ENCODE data around the gene SYNE1. TPM values are rescaled to one million over a fixed set of nuclear protein-coding genes. Genes with fewer than 3 reads are reported as not detected.

The SYNE1 gene
- total and polyA plus RNA-seq, 9 donors: 57.0 to 141 (median 97.5) TPM

GRCh38 chr6:152212437-152212836, 424.7 kb downstream of the SYNE1 start:
- Histone ChIP-seq H3K27me3 (ENCODE audit: control insufficient read depth, insufficient read depth, low read length) (no peaks in the 10 kb centered on the region), H3K36me3 (ENCODE audit: control insufficient read depth, insufficient read depth, low read length) (peaks cover 37% of the 10 kb centered on the region), H3K9me3 (replicated peaks; ENCODE audit: control insufficient read depth, low read depth, low read length) (no peaks in the 10 kb centered on the region), H3K4me1 (ENCODE audit: control insufficient read depth, insufficient read depth, low read length) (no peaks in the 10 kb centered on the region), H3K27ac (ENCODE audit: low read length) (no peak overlapping the region), H3K4me3 (ENCODE audit: low read length) (no peak overlapping the region)
- no CpG with 5 or more reads among the region's 1 CpG for WGBS (ENCODE audit: insufficient coverage)
- DNase-seq: no peak

- peaks cover 31% of the 10 kb centered on the region for H3K36me3 ChIP-seq (ENCODE audit: control insufficient read depth, insufficient read depth, low read length)
- H3K9me3 ChIP-seq (replicated peaks; ENCODE audit: control insufficient read depth, low read depth, low read length): no peaks in the 10 kb centered on the region
- no peaks in the 10 kb centered on the region for H3K4me1 ChIP-seq (ENCODE audit: control insufficient read depth, insufficient read depth, low read length)
- WGBS (ENCODE audit: insufficient coverage): 92% methylated on average over 5 of the region's 8 CpGs
- no peak overlapping the region for H3K27ac ChIP-seq (ENCODE audit: low read length)
- H3K4me3 ChIP-seq (ENCODE audit: low read length): no peak overlapping the region
- no peaks in the 10 kb centered on the region for H3K27me3 ChIP-seq (ENCODE audit: control insufficient read depth, insufficient read depth, low read length)
- no peak for DNase-seq
Measured at GRCh38 chr6:152209211-152209610, 428.0 kb downstream of the SYNE1 start.

GRCh38 chr6:152207915-152208714, 429.0 kb downstream of the SYNE1 start:
- H3K27me3 ChIP-seq (ENCODE audit: control insufficient read depth, insufficient read depth, low read length): no peaks in the 10 kb centered on the region
- no peak overlapping the region for H3K27ac ChIP-seq (ENCODE audit: low read length)
- no peaks in the 10 kb centered on the region for H3K4me1 ChIP-seq (ENCODE audit: control insufficient read depth, insufficient read depth, low read length)
- H3K36me3 ChIP-seq (ENCODE audit: control insufficient read depth, insufficient read depth, low read length): peaks cover 28% of the 10 kb centered on the region
- 94% methylated on average over 6 of the region's 12 CpGs for whole genome bisulfite sequencing (ENCODE audit: insufficient coverage)
- no peak overlapping the region for H3K4me3 ChIP-seq (ENCODE audit: low read length)
- peak; percentile 46 for DNase-seq
- H3K9me3 ChIP-seq (replicated peaks; ENCODE audit: control insufficient read depth, low read depth, low read length): no peaks in the 10 kb centered on the region

GRCh38 chr6:152206072-152206818, 430.9 kb downstream of the SYNE1 start:
- Histone ChIP-seq H3K9me3 (replicated peaks; ENCODE audit: control insufficient read depth, low read depth, low read length) (no peaks in the 10 kb centered on the region), H3K27me3 (ENCODE audit: control insufficient read depth, insufficient read depth, low read length) (no peaks in the 10 kb centered on the region), H3K36me3 (ENCODE audit: control insufficient read depth, insufficient read depth, low read length) (peaks cover 33% of the 10 kb centered on the region), H3K4me3 (ENCODE audit: low read length) (no peak overlapping the region), H3K4me1 (ENCODE audit: control insufficient read depth, insufficient read depth, low read length) (no peaks in the 10 kb centered on the region), H3K27ac (ENCODE audit: low read length) (no peak overlapping the region)
- 88% methylated on average over 12 of the region's 18 CpGs for WGBS (ENCODE audit: insufficient coverage)
- no peak for DNase-seq

GRCh38 chr6:152204591-152204990, 432.6 kb downstream of the SYNE1 start:
- no CpG with 5 or more reads among the region's 2 CpGs for WGBS (ENCODE audit: insufficient coverage)
- no peak for DNase-seq

GRCh38 chr6:152201120-152201519, 436.0 kb downstream of the SYNE1 start:
- Histone ChIP-seq H3K27me3 (ENCODE audit: control insufficient read depth, insufficient read depth, low read length) (no peaks in the 10 kb centered on the region), H3K4me3 (ENCODE audit: low read length) (no peak overlapping the region), H3K36me3 (ENCODE audit: control insufficient read depth, insufficient read depth, low read length) (peaks cover 41% of the 10 kb centered on the region), H3K27ac (ENCODE audit: low read length) (no peak overlapping the region), H3K4me1 (ENCODE audit: control insufficient read depth, insufficient read depth, low read length) (no peaks in the 10 kb centered on the region), H3K9me3 (replicated peaks; ENCODE audit: control insufficient read depth, low read depth, low read length) (peaks cover 2% of the 10 kb centered on the region)
- WGBS (ENCODE audit: insufficient coverage): 100% methylated on average over 1 of the region's 3 CpGs
- no peak for DNase-seq

More at GRCh38 chr6:152204591-152204990, 432.6 kb downstream of the SYNE1 start:
- no peak overlapping the region for H3K27ac ChIP-seq (ENCODE audit: low read length)
- no peaks in the 10 kb centered on the region for H3K9me3 ChIP-seq (replicated peaks; ENCODE audit: control insufficient read depth, low read depth, low read length)
- no peaks in the 10 kb centered on the region for H3K4me1 ChIP-seq (ENCODE audit: control insufficient read depth, insufficient read depth, low read length)
- H3K4me3 ChIP-seq (ENCODE audit: low read length): no peak overlapping the region
- H3K36me3 ChIP-seq (ENCODE audit: control insufficient read depth, insufficient read depth, low read length): peaks cover 40% of the 10 kb centered on the region
- H3K27me3 ChIP-seq (ENCODE audit: control insufficient read depth, insufficient read depth, low read length): no peaks in the 10 kb centered on the region

GRCh38 chr6:152195896-152196295, 441.3 kb downstream of the SYNE1 start:
- Histone ChIP-seq H3K4me1 (ENCODE audit: control insufficient read depth, insufficient read depth, low read length) (no peaks in the 10 kb centered on the region), H3K36me3 (ENCODE audit: control insufficient read depth, insufficient read depth, low read length) (peaks cover 50% of the 10 kb centered on the region), H3K27ac (ENCODE audit: low read length) (no peak overlapping the region), H3K27me3 (ENCODE audit: control insufficient read depth, insufficient read depth, low read length) (no peaks in the 10 kb centered on the region), H3K9me3 (replicated peaks; ENCODE audit: control insufficient read depth, low read depth, low read length) (peaks cover 11% of the 10 kb centered on the region), H3K4me3 (ENCODE audit: low read length) (no peak overlapping the region)
- 94% methylated on average over 5 of the region's 5 CpGs for WGBS (ENCODE audit: insufficient coverage)
- no peak for DNase-seq

GRCh38 chr6:152189736-152190135, 447.4 kb downstream of the SYNE1 start:
- peaks cover 2% of the 10 kb centered on the region for H3K9me3 ChIP-seq (replicated peaks; ENCODE audit: control insufficient read depth, low read depth, low read length)
- peaks cover 11% of the 10 kb centered on the region for H3K36me3 ChIP-seq (ENCODE audit: control insufficient read depth, insufficient read depth, low read length)
- H3K4me1 ChIP-seq (ENCODE audit: control insufficient read depth, insufficient read depth, low read length): no peaks in the 10 kb centered on the region
- no peak overlapping the region for H3K27ac ChIP-seq (ENCODE audit: low read length)
- DNase-seq: no peak
- WGBS (ENCODE audit: insufficient coverage): 94% methylated on average over 1 of the region's 2 CpGs
- H3K4me3 ChIP-seq (ENCODE audit: low read length): no peak overlapping the region
- H3K27me3 ChIP-seq (ENCODE audit: control insufficient read depth, insufficient read depth, low read length): no peaks in the 10 kb centered on the region

- no peaks in the 10 kb centered on the region for H3K4me1 ChIP-seq (ENCODE audit: control insufficient read depth, insufficient read depth, low read length)
- H3K27me3 ChIP-seq (ENCODE audit: control insufficient read depth, insufficient read depth, low read length): no peaks in the 10 kb centered on the region
- DNase-seq: no peak
- peaks cover 7% of the 10 kb centered on the region for H3K36me3 ChIP-seq (ENCODE audit: control insufficient read depth, insufficient read depth, low read length)
- 11% methylated on average over 1 of the region's 3 CpGs for WGBS (ENCODE audit: insufficient coverage)
- H3K9me3 ChIP-seq (replicated peaks; ENCODE audit: control insufficient read depth, low read depth, low read length): no peaks in the 10 kb centered on the region
- H3K4me3 ChIP-seq (ENCODE audit: low read length): no peak overlapping the region
- no peak overlapping the region for H3K27ac ChIP-seq (ENCODE audit: low read length)
Measured at GRCh38 chr6:152188011-152188410, 449.2 kb downstream of the SYNE1 start.

GRCh38 chr6:152186840-152187239, 450.3 kb downstream of the SYNE1 start:
- no peak for DNase-seq

More at GRCh38 chr6:152186840-152187239, 450.3 kb downstream of the SYNE1 start:
- Histone ChIP-seq H3K27me3 (ENCODE audit: control insufficient read depth, insufficient read depth, low read length) (no peaks in the 10 kb centered on the region), H3K36me3 (ENCODE audit: control insufficient read depth, insufficient read depth, low read length) (peaks cover 7% of the 10 kb centered on the region), H3K4me3 (ENCODE audit: low read length) (no peak overlapping the region), H3K9me3 (replicated peaks; ENCODE audit: control insufficient read depth, low read depth, low read length) (no peaks in the 10 kb centered on the region), H3K4me1 (ENCODE audit: control insufficient read depth, insufficient read depth, low read length) (no peaks in the 10 kb centered on the region), H3K27ac (ENCODE audit: low read length) (no peak overlapping the region)
- no CpG with 5 or more reads among the region's 3 CpGs for WGBS (ENCODE audit: insufficient coverage)

All from muscle of leg (tissue), 11 donors.